ENCODE measurements around the gene MISP. TPM values are rescaled to one million over a fixed set of nuclear protein-coding genes. Genes with fewer than 3 reads are reported as not detected.

Gene MISP
- total and polyA plus RNA-seq, 2 experiments from 2014 or later = 0.27 to 0.28 TPM

DNA sequence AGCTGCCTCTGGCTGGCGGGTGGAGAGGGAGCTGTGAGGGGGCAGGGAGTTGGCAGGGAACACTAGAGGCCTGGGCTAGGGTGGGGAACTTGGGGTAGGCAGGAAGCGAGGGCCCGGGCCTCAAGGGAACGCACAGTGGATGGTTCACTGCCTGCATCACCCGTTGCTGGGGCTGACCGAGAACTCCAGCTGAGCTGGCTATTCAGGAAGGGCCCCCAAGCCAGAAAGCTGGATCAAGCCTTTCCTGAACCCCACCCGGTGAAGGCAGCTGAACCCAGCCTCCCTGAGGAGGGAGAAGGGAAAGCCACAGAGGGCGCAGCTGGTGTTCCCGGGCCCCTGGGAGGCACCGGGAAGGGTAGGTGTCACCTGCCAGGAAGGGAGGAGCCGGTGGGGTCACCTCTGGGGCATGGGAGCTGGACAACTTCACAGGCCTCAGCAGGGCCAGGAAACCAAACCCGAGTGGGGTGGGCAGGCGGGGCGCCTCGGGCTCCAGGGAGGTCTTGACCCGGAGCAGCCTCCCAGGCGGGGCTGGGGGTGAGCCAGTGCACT lies 28.3 kb upstream of the MISP start:
- Histone ChIP-seq H3K9me2 (ENCODE audit: insufficient read depth) (no peaks in the 10 kb centered on the region), H3K79me2 (replicated peaks; ENCODE audit: insufficient read depth) (no peaks in the 10 kb centered on the region), H3K4me1 (ENCODE audit: insufficient read depth) (peaks cover 5% of the 10 kb centered on the region; the same call in 1 of the 2 replicates), H3K4me2 (no peak overlapping the region), H3K27me3 (ENCODE audit: insufficient read depth) (peaks cover 7% of the 10 kb centered on the region; the same call in 1 of the 2 replicates), H3K4me3 (no peak overlapping the region), H4K20me1 (replicated peaks; ENCODE audit: insufficient read depth) (no peaks in the 10 kb centered on the region; the same call in 1 of the 2 replicates), H3K36me3 (ENCODE audit: insufficient read depth) (no peaks in the 10 kb centered on the region), H3F3A (replicated peaks; ENCODE audit: low read depth) (no peaks in the 10 kb centered on the region), H2AFZ (no peak overlapping the region), H3K27ac (ENCODE audit: low read depth) (no peak overlapping the region)
- DNase-seq (ENCODE audit: low spot score) = no peak
- peaks cover 7% of the 10 kb centered on the region; the same call in 1 of the 3 replicates for H3K4me1 Mint-ChIP-seq
- no peak overlapping the region for H3K4me3 Mint-ChIP-seq
- peaks cover 4% of the 10 kb centered on the region for H3K27me3 Mint-ChIP-seq (ENCODE audit: insufficient read depth, low read depth, poor library complexity)
- TF ChIP-seq CREB1 (CRISPR knock-in tag; IDR thresholded peaks at IDR 0.05; ENCODE audit: low read depth) (no peak), NANOG (IDR thresholded peaks at IDR 0.05; ENCODE audit: borderline replicate concordance) (no peak), ZNF114 (CRISPR knock-in tag; IDR thresholded peaks at IDR 0.05) (no peak), POLR2AphosphoS5 (IDR thresholded peaks at IDR 0.05; ENCODE audit: low read depth) (no peak)
- TF ChIP-seq, protein P1, sequence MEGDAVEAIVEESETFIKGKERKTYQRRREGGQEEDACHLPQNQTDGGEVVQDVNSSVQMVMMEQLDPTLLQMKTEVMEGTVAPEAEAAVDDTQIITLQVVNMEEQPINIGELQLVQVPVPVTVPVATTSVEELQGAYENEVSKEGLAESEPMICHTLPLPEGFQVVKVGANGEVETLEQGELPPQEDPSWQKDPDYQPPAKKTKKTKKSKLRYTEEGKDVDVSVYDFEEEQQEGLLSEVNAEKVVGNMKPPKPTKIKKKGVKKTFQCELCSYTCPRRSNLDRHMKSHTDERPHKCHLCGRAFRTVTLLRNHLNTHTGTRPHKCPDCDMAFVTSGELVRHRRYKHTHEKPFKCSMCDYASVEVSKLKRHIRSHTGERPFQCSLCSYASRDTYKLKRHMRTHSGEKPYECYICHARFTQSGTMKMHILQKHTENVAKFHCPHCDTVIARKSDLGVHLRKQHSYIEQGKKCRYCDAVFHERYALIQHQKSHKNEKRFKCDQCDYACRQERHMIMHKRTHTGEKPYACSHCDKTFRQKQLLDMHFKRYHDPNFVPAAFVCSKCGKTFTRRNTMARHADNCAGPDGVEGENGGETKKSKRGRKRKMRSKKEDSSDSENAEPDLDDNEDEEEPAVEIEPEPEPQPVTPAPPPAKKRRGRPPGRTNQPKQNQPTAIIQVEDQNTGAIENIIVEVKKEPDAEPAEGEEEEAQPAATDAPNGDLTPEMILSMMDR (conservative IDR thresholded peaks at IDR 0.05; ENCODE audit: low read depth in 2 of 2) = no peak
- TF ChIP-seq, protein P2, sequence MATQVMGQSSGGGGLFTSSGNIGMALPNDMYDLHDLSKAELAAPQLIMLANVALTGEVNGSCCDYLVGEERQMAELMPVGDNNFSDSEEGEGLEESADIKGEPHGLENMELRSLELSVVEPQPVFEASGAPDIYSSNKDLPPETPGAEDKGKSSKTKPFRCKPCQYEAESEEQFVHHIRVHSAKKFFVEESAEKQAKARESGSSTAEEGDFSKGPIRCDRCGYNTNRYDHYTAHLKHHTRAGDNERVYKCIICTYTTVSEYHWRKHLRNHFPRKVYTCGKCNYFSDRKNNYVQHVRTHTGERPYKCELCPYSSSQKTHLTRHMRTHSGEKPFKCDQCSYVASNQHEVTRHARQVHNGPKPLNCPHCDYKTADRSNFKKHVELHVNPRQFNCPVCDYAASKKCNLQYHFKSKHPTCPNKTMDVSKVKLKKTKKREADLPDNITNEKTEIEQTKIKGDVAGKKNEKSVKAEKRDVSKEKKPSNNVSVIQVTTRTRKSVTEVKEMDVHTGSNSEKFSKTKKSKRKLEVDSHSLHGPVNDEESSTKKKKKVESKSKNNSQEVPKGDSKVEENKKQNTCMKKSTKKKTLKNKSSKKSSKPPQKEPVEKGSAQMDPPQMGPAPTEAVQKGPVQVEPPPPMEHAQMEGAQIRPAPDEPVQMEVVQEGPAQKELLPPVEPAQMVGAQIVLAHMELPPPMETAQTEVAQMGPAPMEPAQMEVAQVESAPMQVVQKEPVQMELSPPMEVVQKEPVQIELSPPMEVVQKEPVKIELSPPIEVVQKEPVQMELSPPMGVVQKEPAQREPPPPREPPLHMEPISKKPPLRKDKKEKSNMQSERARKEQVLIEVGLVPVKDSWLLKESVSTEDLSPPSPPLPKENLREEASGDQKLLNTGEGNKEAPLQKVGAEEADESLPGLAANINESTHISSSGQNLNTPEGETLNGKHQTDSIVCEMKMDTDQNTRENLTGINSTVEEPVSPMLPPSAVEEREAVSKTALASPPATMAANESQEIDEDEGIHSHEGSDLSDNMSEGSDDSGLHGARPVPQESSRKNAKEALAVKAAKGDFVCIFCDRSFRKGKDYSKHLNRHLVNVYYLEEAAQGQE (IDR thresholded peaks at IDR 0.05; ENCODE audit: unreplicated experiment) = no peak
- no peaks in the 10 kb centered on the region for H3K36me3 Mint-ChIP-seq (ENCODE audit: low read depth)
- no peak for ATAC-seq
- peaks cover 2% of the 10 kb centered on the region; the same call in 1 of the 3 replicates for H3K9me3 Mint-ChIP-seq
- H3K27ac Mint-ChIP-seq = no peak overlapping the region

DNA sequence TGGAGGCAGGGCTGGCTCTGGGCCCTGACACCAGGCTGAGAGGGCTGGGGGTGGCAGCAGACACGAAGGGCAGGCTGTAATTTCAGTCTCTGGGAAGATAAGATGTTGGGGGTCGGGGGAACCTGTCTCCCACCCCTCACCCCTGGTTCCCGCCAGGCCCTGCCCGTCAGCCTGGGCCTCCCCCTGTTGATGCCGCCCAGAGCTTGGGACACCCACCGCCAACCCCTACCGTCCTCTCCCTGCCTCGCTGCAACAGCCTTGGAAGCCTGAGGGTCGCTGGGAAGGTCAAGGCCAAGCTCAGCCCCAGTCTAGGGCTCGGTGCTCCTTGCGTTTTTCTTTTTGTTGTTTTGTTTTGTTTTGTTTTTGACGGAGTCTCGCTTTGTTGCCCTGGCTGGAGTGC lies 27.7 kb upstream of the MISP start:
- Histone ChIP-seq H3K9me2 (ENCODE audit: insufficient read depth) (no peaks in the 10 kb centered on the region), H3K36me3 (ENCODE audit: insufficient read depth) (no peaks in the 10 kb centered on the region), H3K4me2 (no peak overlapping the region), H3K27me3 (ENCODE audit: insufficient read depth) (peaks cover 7% of the 10 kb centered on the region; the same call in 1 of the 2 replicates), H3K79me2 (replicated peaks; ENCODE audit: insufficient read depth) (no peaks in the 10 kb centered on the region), H3K27ac (ENCODE audit: low read depth) (no peak overlapping the region), H4K20me1 (replicated peaks; ENCODE audit: insufficient read depth) (no peaks in the 10 kb centered on the region; the same call in 1 of the 2 replicates), H3F3A (replicated peaks; ENCODE audit: low read depth) (no peaks in the 10 kb centered on the region), H2AFZ (no peak overlapping the region), H3K4me1 (ENCODE audit: insufficient read depth) (peaks cover 5% of the 10 kb centered on the region; the same call in 1 of the 2 replicates), H3K4me3 (no peak overlapping the region)
- Mint-ChIP-seq H3K9me3 (peaks cover 2% of the 10 kb centered on the region; the same call in 1 of the 3 replicates), H3K27me3 (ENCODE audit: insufficient read depth, low read depth, poor library complexity) (peaks cover 2% of the 10 kb centered on the region), H3K27ac (no peak overlapping the region), H3K4me1 (peaks cover 4% of the 10 kb centered on the region; the same call in 1 of the 3 replicates), H3K36me3 (ENCODE audit: low read depth) (no peaks in the 10 kb centered on the region), H3K4me3 (no peak overlapping the region)
- TF ChIP-seq, protein P1 (conservative IDR thresholded peaks at IDR 0.05; ENCODE audit: low read depth in 2 of 2) = no peak
- TF ChIP-seq, protein P2 (IDR thresholded peaks at IDR 0.05; ENCODE audit: unreplicated experiment) = no peak
- TF ChIP-seq NANOG (IDR thresholded peaks at IDR 0.05; ENCODE audit: borderline replicate concordance) = no peak
- ATAC-seq = no peak
- no peak for DNase-seq (ENCODE audit: low spot score)
